Measurements from ENCODE around the gene INPP5A.
"Not testable (repeated sequence)": the region's sequence is repeated elsewhere in the genome, so short reads cannot be mapped to it uniquely, and the experiment has no call there.

Gene INPP5A

DNA sequence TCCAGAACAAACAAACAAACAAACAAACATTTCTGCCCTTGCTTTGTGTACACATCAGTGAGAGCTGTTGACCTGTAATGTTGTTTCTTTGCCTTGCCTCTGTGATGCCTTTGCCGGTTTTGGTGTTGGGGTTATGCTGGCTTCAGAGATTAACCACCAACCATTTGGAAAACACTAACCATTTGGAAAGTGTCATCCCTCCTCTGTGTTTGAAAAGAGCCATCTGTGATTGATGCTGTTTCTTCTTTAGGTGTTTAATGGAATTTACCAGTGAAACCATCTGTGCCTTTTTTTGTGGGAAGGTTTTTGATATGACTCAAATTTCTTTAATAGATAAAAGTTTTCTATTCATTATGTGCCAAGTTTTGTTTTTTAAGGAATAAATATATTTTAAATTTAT is 46.5 kb downstream of the INPP5A start:
- DNase-seq, result no peak

DNA sequence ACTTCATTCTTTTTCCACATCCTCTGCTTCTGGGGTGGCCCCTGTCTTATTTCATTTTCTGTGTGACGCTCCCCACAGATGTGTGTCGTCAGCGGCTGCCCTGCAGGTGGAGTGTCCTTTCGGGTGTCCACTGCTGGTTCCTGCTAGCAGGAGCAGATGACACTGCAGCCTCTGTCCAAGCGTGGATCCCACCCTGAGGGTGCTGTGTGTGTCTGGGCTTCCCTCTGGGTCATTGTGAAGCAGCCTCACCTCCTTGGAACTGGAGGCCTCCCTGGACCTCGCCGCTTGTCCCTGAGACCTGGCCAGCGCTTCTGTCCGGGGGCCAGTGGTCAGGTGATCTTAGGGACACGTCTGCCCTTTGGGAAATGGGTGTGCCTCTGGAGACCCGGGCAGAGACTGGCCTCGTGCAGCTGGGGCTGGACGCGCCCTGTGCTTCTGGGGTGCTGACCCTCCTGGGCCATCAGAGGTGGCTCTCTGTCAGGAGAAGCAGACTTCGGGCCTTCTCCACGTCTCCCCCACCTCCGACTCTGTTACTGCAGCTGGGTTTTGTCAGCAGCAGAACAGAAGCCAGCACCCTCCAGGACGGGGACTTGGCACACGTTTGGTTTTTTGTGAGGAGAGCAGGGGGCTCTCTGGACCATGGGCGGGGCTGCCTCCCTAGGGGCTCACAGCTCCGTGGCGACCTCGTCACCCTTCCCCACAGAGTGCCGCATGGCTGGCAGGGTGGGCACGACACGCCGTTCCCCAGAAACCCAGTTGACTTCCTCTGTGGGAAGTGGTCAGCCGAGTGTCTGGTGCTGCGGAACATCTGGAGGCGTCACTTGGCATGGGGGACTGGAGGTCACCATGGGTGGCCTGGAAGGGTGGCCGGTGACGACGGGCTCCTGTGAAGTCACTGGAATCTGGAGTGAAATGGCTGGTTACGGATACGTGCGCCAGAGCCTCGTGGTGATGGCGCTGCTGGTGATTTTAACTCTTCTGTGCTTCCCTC is 48.4 kb downstream of the INPP5A start:
- DNase-seq, result no peak

DNA sequence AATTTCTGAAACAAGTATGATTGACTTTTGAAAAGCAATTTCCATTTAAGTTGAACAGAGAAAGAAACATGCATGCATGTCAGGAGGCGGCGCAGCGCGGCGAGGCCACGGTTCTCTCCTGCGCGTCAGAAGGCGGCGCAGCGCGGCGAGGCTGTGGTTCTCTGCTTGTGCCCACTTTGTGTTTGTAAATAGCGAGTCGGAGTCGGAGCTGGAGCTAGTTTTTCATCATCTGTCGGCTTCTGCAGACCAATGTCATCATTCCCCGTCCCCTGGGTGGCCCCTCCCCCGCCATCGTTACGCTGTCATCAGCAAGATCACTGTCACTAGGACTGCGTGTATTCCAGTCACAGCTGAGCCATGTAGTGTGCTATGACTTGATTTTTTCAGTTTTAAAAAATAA is 49.2 kb downstream of the INPP5A start:
- DNase-seq, result no peak

DNA sequence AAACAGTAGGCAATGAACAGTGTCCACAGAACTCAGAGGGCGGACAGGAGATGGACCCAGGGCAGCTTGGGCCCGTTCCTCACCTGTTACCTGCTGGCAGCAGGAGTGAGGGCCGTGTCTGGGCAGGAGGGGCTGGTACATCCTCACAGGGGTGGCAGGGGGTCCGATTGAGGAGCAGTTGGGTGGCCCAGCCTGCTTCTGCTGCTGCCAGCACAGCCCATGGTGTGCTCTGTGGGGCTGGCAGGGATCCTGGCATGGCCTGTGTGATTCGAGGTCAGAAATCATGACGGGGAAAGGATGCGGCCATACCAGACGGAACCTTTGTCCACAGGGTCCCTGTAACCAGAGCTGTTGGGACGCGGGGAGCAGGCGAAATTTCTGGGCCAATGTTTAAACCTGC is 49.6 kb downstream of the INPP5A start:
- DNase-seq, result no peak

DNA sequence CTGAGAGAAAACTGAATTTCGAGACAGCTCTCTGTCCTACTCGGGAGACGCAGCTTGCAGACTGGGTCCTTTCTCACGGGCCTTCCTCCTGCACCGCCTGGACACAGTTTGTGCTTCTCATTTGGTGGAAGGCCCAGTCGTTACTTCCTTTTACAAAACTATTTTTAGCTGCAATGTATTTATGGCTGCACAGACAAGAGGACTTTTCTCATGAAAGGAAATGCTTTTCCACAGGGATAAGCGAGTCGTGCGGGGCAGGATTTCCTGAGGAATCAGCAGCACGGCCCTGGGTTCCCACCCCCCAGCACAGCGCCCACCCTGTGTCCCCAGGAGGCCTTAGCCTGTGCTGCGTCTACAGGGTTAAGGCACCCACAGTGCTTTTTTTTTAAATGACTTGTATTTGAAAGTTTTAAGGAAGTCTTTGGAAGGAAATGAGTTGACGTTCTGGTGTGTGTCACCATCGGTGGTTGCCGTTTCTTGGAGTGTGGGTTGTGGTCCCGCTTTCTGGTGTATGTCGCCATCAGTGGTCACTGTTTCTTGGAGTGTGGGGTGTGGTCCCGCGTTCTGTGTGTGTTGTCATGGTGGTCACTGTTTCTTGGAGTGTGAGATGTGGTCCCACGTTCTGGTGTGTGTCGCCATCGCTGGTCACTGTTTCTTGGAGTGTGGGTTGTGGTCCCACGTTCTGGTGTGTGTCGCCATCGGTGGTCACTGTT is 50.9 kb downstream of the INPP5A start:
- DNase-seq, result no peak

DNA sequence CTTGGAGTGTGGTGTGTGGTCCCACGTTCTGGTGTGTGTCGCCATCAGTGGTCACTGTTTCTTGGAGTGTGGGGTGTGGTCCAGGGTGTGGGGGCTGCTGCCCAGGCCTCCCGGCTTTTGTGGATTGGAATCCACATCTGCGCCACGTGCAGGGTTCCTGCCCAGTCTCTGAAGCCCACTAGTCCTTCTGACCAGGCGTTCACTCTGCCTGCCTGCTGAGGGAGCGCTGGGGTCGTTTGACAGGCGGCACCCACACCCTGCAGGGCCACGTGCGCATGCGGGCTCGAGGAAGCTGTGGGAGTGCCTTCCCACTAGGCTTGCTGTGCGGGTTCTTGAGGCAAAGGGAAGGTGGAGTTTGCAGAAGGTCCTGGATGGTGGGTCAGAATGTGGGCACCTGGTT is 51.4 kb downstream of the INPP5A start:
- DNase-seq, result no peak

DNA sequence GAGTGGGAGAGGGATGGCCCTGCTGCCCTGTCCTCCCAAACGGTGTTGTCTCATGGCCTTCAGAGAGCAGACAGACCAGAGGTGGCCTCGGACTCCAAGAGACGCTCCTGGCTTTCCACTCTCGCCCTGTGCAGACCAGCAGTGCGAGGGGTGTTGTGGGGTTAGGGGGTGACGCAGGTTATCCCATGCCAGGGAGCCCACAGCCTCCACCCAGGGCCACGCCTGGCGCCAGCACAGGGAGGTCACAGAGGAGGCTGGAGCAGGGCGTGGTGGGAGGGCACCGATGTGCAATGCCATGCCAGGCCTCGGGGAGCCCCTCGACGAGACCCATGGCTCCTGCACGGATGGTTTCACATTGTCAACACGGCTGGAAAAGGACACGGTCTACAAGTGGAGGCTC is 52.1 kb downstream of the INPP5A start:
- no peak for DNase-seq

DNA sequence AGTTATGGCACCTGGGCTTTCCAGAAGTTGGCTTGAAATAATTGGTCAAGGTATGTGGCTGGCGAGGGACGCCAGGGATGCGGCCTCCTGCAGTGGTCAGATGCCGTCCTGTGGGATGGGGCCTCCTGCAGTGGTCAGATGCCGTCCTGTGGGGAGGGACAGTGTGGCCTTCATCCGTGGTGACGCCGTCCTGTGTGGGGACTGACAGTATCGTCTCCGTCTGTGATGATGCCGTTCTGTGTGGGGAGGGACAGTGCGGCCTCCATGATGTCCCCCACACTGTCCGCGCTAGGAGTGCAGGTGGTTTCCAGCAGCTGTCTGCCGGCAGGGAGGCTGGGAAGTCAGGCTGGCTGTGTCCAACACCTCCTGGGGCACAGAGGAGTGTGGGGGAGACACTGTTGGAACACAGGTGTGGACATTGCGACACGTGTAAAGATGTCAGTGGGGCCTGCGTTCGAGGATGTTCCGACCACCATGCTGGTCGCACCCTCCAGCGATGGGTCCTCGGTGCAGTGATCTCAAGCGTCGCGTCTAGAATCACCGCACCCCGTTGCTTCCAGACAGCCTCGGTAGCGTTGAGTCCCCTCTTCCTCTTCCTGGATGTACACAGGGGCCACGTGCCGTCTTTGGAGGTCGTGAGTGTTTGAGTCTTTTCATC is 52.6 kb downstream of the INPP5A start:
- no peak for DNase-seq

DNA sequence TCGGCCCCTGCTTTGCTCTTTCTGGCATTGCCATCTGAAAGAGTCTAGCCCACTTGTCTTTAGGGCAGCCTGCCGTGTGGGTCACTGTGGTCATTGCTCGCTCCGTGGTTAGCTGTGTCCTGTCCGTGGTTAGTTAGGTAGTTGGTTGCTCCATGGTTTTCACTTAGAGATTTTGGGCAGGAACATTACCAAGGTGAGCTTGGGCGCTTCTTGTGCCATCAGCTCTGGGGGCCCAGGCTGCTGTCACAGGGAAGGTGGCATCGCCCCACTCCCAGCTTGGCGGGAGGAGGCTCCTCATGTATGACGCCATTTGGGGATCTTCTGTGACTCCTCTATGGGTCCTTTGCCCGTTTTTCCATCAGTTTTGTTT is 53.1 kb downstream of the INPP5A start:
- no peak for DNase-seq

DNA sequence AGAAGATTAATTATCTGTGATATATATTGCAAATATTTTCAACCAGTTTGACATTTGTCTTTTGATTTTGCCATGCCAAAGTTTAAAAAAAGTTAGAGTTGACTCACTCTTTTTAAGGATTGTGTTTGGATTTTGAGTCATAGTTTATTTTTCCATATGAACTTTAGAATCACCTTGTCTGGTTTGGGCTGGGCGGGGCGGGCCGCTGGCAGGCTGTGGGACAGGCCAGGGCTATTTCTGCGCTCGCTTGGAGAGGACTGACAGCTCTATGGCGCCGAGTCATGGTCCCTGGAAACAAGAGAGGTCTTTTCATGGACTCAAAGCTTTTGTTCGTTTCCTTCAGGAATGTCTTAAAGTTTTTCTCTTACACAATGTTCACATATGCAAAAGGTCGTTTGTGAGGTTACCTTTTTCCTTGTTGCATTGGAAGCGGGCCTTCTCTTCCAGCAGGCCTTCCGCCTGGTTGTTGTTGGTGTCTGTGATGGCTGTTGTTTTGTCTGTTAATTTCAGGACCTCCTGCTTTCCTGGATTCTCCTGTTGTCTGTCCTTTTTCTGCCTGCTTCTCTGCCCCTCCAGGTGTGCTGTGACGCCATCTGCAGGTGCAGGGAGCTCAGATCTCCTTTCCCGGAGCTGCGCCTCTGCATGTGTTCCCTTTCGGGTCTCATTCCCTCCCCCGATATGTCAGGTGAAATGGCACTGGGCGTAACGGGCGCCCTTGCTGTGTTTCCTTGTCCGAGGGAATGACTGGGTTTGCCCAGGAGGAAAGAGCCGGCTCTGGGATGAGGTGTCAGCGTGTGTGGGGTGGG is 53.8 kb downstream of the INPP5A start:
- DNase-seq, result no peak

DNA sequence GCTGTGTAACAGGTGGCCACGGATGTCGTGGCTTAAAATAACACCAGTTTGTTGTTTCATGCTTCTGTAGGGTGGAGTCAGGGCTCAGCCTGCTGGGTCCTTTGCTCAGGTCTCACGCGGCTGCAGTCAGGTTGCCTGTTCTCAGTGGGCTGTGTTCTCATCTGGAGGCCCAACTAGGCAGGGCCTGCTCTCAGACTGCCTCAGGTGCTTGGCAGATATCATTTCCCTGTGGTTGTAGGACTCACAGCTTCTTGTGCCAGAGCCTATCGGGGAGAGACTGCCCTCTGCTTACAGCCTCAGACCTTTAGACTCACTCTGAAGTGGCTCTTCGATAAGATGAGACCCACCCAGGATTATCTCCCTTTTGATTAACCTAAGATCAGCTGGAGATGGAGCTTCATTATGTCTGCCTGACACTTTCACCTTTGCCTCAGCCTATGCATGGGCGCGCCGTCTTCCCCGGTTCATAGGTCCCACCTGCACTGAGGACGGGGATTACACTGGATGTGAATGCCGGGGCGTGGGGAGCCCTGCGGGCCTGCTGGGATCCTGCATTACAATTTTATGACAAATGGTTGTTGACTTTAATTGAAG is 55.3 kb downstream of the INPP5A start:
- no peak for DNase-seq

DNA sequence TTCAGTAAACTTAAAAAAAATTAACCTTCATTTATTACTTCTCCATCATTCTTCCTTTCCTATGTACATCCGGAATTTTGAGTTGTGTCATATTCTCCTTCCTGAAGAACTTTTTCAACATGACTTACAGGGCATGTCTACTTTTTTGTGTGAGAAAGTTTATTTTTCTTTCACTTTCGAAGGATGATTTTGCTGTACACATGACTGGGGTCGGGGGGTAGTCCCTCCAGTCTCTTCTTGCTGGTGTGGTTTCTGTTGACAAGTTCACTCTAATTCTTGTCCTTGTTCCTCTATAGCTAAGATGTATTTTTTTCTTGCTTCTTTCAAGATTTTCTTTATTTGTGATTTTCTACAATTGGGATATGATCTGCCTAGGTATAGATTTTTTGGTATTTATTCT is 55.8 kb downstream of the INPP5A start:
- no peak for DNase-seq

DNA sequence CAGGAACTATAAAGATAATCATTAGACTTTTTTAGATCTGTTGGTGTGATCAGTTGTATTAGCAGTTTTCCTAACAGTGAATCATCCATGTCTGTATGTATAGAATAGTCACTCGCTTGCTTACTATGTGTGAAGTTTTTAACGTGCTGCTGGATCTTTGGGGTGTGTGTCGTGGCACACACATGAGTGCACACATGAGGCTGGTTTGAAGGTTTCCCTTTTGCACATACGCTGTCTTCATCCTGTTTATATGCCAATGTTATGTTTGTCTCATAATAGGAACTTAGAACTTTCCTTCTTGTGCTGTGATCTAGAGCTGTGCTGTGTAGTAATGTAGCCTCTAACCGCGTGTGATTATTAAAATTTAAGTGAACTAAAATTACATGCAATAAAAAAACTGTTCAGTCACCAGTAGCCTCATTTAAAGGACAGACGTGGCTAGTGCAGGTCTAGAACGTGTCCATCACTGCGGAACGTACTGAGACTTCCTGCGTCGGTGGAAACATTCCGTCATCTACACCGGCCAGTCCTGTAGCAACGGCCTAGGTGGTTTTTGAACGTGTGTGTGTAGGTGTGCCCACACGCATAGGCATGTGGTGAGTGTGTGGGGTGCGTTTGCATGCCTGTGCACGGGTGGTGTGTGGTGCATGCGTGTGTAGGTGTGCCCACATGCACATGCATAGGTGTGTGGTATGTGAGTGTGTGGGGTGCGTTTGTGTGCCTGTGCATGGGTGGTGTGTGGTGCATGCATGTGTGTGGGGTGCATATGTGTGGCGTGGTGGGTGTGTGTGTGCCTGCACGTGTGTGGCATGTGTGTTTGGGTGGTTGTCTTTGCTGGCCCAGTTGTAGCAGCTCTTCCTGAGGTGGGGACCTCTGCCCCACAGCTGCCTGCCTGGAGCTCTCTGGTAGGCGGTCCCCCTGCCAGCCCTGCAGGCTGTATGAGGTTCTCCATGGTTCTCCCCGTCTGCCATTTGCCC is 56.6 kb downstream of the INPP5A start:
- no peak for DNase-seq

DNA sequence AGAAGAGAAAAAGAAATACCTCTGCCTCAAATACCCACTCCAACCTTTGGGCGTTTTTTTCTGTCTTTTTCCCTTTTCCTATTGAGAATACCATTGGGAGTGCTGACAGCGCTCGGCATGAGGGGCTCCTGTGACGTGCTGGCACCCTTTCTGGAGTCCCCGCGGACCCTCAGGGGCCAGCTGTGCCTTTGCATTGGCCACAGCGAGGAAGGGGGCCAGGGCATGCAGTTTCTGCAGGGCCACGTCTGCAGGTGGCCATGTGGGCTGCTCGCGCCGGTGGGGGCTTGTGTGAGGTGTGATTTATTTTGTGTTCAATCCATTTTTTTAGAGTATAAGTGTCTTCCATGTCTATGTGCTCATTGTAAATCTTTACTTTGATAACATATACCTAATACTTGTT is 57.4 kb downstream of the INPP5A start:
- DNase-seq, result no peak

DNA sequence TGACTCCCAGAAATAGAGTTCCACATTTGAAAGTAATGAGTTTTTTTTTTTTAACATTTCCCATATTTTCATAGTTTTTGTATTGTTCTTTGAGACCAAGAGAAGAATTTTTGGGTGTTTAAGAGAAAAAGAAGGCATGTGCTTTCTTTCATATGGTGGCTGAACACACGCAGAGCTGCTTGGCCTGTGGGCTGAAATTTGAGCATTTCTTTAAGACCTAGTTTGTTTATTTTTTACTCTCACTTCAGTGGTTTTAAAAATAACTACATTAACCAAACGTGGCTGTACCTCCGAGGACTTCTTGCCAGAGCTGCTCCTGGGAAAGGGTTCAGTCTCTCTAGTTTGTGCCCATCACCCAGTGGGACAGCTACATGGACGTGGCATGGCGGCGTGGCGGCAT is 58.3 kb downstream of the INPP5A start:
- DNase-seq, result no peak

DNA sequence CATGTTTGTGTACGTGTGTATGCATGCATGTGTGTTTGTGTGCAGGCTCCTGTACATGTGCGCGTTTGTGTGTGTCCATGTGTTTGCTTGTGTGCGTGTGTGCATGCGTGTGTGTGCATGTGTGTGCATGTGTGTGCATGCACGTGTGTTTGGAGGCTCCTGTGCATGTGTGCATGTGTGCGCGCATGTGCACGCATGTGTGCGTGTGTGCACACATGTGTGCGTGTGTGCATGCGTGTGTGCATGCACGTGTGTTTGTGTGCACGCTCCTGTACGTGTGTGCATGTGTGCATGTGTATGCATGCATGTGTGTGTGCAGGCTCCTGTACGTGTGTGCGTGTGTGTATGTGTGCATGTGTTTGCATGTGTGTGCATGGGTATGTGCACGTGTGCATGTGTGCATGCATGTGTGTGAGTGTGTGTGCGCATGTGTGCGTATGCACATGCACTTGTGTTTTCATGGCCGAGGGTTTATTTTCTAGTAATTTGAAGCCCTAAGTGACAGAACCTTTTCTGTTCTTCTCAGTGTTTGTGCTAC is 59.2 kb downstream of the INPP5A start:
- no peak for DNase-seq

DNA sequence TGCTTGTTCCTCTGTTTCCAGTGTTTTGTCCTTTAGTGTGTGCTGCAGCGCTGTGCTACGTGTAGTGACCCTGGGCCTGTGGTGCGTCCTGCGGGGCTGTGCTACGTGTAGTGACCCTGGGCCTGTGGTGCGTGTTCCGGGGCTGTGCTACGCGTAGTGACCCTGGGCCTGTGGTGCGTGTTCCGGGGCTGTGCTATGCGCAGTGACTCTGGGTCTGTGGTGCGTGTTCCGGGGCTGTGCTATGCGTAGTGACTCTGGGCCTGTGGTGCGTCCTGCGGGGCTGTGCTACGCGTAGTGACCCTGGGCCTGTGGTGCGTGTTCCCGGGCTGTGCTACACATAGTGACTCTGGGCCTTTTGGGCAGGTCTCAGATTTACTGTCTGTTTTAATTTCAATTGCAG is 60.1 kb downstream of the INPP5A start:
- DNase-seq, result no peak

DNA sequence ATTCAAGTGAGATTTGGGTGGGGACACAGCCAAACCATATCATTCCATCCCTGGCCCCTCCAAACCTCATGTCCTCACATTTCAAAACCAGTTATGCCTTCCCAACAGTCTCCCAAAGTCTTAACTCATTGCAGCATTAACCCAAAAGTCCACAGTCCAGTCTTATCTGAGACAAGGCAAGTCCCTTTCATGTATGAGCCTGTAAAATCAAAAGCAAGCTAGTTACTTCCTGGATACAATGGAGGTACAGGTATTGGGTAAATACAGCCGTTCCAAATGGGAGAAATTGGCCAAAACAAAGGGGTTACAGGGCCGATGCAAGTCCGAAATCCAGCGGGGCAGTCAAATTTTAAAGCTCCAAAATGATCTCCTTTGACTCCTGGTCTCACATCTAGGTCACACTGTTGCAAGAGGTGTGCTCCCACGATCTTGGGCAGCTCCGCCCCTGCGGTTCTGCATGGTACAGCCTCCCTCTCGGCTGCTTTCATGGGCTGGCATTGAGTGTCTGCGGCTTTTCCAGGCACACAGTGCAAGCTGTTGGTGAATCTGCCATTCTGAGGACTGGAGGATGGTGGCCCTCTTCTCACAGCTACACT is 61.5 kb downstream of the INPP5A start:
- not testable (repeated sequence) for DNase-seq

DNA sequence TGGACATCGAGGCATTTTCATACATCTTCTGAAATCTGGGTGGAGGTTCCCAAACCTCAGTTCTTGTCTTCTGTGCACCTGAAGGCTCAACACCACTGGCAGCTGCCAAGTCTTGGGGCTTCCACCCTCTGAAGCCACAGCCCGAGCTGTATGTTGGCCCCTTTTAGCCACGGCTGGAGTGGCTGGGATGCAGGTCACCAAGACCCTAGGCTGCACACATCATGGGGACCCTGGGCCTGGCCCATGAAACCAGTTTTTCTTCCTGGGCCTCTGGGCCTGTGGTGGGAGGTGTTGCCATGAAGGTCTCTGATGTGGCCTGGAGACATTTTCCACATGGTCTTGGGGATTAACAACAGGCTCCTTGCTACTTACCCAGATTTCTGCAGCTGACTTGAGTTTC is 62.1 kb downstream of the INPP5A start:
- DNase-seq, result no peak

DNA sequence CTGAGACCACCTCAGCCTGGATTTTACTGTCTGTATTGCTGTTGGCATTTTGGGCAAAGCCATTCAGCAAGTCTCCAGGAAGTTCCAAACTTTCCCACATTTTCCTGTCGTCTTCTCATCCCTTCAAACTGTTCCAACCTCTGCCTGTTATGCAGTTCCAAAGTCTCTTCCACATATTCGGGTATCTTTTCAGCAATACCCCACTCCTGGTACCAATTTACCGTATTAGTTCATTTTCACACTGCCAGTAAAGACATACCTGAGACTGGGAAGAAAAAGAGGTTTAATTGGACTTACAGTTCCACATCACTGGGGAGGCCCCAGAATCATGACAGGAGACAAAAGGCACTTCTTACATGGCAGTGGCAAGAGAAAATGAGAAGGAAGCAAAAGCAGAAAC is 62.8 kb downstream of the INPP5A start:
- DNase-seq, result no peak

DNA sequence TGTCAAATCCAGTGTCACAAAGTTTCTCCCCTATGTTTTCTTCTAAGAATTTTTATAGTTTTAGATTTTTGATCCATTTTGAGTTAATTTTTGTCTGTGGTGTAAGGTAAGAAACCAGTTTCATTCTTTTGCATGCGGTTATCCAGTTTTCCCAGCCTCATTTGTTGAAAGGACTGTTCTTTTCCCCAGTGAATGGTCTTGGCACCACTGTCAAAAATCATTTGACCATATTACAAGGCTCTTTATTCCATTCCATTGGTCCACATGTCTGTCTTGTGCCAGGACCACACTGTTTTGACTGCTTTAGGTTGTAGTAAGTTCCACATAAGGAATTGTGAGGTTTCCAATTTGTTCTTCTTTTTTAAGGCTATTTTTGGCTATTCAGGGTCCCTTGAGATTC is 64.0 kb downstream of the INPP5A start:
- no peak for DNase-seq

Measured in NCI-H1105 treated with DMSO at 0.1 percent for 48 hours (cell line).